Stimulated activated CD4-positive, alpha-beta T cell treated with anti-CD3 and anti-CD28 coated beads, Interleukin-4, amount 100 ng/mL, for 4 hours (primary cell): ENCODE data around the gene CPNE4.
"Not testable (repeated sequence)": the region's sequence is repeated elsewhere in the genome, so short reads cannot be mapped to it uniquely, and the experiment has no call there.

Experiments used
- DNase-seq, 2 experiments: peaks; one replicate each; pipeline ENCODE4 v3.0.0-alpha.2; 2020

CPNE4 gene

GRCh38 chr3:131957511-131957910 lies 77.3 kb downstream of the CPNE4 start:
- no peak for DNase-seq

- DNase-seq = no peak
Observed at GRCh38 chr3:131948806-131949205, 86.0 kb downstream of the CPNE4 start.

GRCh38 chr3:131944676-131945075 lies 90.1 kb downstream of the CPNE4 start:
- DNase-seq = no peak

- DNase-seq = no peak
Observed at GRCh38 chr3:131933665-131934064, 101.1 kb downstream of the CPNE4 start.

DNA sequence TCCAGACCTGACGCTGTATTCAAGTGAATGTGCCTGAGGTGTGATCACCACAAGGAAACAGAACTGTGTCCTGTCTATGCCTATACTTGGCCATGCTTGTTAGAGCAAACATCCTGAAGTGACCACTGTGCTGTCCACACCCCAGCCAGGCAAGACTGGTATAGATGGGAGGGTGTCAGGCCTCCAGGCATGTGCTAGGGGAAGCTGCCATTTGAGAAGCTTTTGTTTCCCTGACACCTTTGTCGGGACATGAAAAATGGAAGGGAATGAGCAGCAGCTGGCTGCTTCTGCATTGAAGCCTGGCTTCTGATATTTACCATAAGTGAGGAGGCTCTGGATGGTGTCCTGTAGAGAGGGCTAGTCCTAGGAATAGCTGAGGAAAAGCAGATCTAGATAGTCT lies 106.2 kb downstream of the CPNE4 start:
- DNase-seq = no peak

GRCh38 chr3:131925571-131925970 lies 109.2 kb downstream of the CPNE4 start:
- no peak for DNase-seq

GRCh38 chr3:131922356-131922755 lies 112.5 kb downstream of the CPNE4 start:
- DNase-seq = no peak

DNA sequence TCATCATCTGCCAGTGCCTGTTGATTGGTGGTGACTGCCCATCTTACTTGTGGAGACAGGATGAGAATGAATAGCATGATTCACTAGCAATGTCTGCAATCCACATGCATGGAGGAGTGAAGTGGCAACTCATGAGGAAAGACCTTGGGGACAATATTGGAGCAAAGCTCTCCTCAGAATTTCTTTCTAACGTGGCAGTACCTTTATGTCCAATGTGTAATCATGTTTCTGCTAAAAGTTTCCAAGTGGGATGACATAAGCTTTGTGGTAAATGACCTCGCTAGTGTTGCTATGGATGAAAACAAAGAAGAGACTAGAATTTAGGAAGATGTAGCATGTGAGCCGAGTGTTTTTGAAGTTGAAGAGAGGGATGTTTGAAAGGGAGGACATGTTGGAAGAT lies 117.8 kb downstream of the CPNE4 start:
- no peak for DNase-seq

DNA sequence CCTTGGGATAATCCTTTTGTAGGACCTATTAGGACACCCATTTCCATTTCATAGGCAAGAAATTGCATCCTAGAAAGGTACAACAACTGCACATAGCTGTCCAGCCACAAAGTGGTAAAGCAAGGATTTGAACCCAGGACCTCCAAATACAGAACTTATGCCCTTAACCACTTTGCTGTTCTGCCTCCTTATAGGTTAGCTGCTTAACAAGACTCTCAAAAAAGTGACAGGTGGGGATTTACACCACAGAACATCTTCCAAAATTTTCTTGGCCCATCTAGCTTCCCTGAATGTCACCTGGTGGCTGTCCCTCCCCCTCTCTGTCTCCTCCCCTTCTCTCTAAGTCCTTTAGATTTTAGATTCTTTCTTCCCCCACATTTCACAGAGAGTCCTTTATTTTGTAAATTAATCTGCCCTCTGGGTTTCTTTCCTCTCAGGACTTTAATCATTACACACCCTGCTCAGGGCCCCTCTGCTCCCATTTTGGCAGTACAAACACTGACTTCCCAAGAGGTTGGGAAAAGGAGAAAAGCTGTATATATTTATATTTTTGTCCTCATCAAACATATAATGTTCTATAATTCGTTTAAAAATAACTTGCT lies 120.6 kb downstream of the CPNE4 start:
- DNase-seq = no peak

- DNase-seq = no peak
Observed at GRCh38 chr3:131912255-131912654, 122.6 kb downstream of the CPNE4 start.

DNA sequence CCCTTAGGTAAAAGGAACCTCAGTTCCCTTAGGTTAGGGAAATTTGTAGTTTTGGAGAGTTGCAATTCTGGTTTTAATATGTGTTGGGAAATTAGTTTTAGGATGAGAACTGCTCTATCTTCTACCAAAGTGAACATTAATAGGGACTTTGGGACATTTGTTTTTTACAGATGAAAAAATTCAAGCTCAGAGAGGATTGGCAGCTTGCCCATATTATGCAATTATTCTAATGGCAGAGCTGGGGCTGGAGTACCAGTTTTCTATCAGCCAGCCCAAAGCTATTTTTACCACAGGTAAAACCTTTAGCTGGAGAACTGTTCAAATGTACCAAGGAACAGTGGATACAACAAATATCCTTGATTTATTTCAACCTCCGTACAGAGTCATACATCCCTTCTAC lies 127.0 kb downstream of the CPNE4 start:
- no peak for DNase-seq

GRCh38 chr3:131903988-131904415 lies 130.8 kb downstream of the CPNE4 start:
- DNase-seq = no peak

GRCh38 chr3:131901686-131902085 lies 133.1 kb downstream of the CPNE4 start:
- DNase-seq = no peak

DNA sequence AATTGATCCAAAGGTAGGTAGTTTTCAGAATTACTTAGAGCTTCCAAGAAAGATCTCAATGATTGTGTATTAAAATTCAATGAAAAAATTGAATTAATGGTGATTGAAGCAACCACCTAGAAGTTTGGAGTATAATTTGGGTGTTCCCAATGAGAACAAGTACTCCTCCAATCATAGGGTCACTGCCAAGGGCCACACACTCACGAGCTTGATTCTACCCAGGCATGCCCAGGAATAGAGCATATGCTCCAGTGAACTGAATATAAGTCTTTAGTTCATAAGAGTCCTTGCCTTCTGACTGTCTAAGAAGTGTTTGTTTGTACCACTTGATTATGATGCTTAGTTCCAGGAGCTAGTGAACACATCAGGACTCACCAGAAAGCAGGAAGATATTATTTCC lies 133.9 kb downstream of the CPNE4 start:
- no peak for DNase-seq

DNA sequence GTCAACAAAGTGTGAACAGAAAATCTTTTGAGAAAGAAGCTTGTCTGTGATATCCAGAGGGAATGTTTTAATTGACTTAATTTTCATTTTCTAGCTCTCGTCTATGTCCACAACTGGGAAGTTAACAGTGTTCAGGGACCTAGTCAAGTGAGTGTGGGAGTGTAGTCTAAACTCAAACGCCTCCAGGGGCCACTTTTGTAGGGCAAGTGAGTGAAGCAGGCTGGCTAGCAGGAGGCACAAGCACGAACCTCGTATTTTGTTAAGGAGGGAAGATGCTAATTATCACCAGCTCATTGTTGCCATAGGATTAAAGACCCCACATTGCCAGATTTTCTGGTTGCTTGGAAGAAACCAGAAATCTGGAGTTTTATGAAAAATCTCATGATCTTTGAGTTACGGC lies 135.8 kb downstream of the CPNE4 start:
- DNase-seq = no peak

GRCh38 chr3:131898346-131898745 lies 136.5 kb downstream of the CPNE4 start:
- no peak for DNase-seq

DNA sequence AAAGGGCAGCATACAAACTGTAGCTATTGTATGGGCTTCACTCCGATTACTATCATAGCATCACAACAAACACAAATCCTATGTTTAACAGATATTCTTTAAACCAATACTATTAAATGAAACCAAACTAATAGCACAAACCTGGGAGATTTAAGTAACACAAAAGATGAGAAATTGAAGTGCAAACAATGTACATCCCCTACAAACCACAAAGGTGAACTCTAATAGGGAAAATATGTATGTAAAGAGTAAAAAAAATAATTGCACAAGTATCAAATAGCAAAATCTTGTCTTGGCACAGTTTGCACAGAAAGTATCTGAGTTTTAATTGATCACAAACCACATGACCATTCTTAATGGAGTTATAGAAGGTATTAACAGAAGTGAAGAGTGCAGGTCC lies 138.5 kb downstream of the CPNE4 start:
- DNase-seq = no peak

GRCh38 chr3:131895766-131896165 lies 139.0 kb downstream of the CPNE4 start:
- DNase-seq = no peak

- DNase-seq = no peak
Observed at GRCh38 chr3:131892331-131892730, 142.5 kb downstream of the CPNE4 start.

DNA sequence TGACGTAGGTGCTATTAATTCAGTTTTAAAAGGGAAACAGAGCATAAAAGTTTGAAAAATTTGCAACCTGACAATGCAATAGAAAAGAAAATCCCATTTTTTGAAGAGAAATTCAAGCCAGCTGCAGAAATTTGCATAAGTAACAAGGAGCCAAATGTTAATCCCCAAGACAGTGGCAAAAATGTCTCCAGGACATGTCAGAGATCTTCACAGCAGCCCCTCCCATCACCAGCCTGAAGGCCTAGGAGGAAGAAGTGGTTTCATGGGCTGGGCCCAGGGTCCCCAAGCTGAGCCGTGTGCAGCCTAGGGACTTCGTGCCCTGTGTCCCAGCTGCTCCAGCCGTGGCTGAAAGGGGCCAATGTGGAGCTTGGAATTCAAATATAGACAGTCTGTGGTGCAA lies 148.9 kb downstream of the CPNE4 start:
- DNase-seq = not testable (repeated sequence)

DNA sequence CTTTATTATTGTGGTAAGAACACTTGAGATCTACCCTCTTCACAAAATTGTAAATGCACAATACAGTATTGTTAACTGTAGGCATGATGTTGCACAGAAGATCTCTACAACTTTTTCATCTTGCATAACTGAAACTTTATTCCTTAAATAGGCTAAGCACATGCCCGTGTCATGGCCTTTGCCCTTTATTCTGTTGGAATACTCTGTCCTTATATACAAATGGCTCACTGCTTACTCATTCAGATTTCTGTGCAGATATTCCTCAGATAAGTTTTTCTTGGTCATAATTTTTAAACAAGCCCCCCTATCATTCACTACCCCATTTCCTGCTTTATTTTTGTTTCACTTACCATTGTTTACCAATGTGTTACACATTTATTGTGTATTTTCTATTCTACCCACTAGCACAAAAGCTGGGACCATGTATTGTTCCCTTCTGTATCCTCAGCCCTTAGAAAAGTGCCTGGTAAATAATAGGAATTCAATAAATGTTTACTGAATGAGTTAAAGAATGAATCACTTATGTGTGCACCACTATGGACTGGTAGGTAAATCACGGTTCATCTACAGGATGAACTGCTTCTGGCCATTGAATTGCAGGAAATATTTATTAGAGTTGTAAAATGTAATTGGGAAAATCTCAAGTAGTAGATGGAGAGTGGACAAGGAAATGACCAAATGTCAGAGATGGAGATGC lies 151.0 kb downstream of the CPNE4 start:
- DNase-seq = no peak

DNA sequence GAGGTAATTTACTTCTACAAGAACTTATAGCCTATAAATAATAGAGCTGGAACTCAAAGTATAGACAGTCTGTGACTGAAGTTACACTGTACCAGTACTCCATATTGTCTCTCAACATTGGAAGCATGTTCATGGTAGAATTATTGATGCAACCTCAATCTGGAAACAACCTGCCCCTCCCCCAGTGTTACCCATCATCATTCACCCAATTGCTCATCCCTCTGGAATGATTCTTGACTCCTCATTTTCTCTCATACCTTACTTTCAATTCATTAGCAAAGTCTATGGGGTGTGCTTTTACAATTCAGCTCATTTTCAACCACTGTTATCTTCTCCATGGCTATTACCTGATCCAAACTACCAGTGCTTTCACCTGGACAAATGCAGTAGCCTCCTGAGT lies 151.7 kb downstream of the CPNE4 start:
- no peak for DNase-seq

- no peak for DNase-seq
Observed at GRCh38 chr3:131881777-131882176, 153.0 kb downstream of the CPNE4 start.

- DNase-seq = no peak
Observed at GRCh38 chr3:131880948-131881347, 153.9 kb downstream of the CPNE4 start.

DNA sequence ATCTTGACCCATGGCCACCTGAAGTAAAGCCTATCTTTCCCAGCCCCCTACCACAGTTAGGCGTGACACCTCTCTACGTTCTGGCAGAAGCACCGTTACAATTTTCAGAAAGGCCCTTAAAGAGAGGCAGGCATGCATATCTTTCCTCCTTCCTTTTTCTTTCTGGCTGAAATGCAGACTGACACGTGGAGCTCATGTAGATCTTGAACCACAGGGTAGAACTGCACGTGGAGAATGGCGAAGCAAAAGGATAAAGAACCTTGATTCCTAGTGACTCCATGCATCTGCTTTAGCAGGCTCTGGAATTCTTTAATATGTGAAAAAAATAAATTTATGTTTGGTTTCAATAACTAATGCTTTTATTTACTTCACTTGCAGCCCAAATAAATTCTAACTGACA lies 166.6 kb downstream of the CPNE4 start:
- DNase-seq = no peak
